GM12874 (cell line): ENCODE data around the gene PEX11G.

ENCODE experiments used
- TF ChIP-seq, protein P1 (sequence below): IDR thresholded peaks from 2 replicates; pipeline ENCODE4 v1.5.1; 2011; ENCODE audit warnings: low read depth, mild to moderate bottlenecking, control low read depth, low read length, moderate library complexity; ENCODE audit not compliant: insufficient read depth

PEX11G gene

DNA sequence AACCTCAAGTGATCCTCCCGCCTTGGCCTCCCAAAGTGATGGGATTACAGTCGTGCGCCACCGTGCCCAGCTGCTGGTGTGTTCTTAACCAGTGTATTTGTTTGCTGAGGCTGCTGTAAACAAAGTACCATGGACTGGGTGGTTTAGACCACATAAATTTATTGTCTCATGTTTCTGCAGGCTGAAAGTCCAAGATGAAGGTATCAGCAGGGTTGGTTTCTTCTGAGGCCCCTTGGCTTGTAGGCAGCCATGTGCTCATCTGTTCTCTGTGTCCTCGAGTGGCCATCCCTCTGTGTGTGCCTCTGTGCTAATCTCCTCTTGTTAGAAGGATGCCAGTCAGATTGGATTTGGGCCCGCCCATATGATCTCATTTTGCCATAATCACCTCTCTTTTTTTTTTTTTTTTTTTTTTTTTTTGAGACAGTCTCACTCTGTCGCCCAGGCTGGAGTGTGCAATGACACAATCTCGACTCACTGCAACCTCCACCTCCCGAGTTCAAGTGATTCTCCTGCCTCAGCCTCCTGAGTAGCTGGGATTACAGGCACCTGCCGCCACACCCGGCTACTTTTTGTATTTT is 31.8 kb downstream of the PEX11G start:
- TF ChIP-seq, protein P1, sequence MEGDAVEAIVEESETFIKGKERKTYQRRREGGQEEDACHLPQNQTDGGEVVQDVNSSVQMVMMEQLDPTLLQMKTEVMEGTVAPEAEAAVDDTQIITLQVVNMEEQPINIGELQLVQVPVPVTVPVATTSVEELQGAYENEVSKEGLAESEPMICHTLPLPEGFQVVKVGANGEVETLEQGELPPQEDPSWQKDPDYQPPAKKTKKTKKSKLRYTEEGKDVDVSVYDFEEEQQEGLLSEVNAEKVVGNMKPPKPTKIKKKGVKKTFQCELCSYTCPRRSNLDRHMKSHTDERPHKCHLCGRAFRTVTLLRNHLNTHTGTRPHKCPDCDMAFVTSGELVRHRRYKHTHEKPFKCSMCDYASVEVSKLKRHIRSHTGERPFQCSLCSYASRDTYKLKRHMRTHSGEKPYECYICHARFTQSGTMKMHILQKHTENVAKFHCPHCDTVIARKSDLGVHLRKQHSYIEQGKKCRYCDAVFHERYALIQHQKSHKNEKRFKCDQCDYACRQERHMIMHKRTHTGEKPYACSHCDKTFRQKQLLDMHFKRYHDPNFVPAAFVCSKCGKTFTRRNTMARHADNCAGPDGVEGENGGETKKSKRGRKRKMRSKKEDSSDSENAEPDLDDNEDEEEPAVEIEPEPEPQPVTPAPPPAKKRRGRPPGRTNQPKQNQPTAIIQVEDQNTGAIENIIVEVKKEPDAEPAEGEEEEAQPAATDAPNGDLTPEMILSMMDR = no peak

DNA sequence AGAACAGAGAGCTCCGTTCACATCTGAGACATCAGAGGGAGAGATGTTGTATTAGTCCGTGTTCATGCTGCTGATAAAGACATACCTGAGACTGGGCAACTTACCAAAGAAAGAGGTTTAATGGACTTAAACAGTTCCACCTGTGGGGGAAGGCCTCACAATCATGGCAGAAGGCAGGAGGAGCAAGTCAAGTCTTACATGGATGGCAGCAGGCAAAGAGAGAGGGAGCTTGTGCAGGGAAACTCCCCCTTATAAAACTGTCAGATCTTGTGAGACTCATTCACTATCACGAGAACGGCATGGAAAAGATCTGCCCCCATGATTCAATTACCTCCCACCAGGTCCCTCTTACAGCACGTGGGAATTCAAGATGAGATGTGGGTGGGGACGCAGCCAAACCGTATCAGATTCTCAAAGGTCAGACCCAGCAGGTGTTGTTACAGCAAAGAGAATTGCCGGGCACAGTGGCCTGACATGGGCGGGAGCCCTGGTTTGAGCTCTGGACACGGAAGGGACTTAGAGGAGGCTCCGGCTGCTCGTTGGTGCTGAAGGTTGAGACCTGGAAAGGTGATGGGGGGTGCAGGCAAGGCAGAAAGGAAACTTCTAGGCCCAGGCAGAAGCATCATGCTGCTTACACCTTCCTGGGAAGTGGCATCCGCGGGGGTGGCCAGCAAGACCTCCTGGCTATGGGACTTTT is 33.1 kb downstream of the PEX11G start:
- TF ChIP-seq, protein P1 = no peak

GRCh38 chr19:7454998-7455397 is 33.8 kb downstream of the PEX11G start:
- TF ChIP-seq, protein P1 = no peak

DNA sequence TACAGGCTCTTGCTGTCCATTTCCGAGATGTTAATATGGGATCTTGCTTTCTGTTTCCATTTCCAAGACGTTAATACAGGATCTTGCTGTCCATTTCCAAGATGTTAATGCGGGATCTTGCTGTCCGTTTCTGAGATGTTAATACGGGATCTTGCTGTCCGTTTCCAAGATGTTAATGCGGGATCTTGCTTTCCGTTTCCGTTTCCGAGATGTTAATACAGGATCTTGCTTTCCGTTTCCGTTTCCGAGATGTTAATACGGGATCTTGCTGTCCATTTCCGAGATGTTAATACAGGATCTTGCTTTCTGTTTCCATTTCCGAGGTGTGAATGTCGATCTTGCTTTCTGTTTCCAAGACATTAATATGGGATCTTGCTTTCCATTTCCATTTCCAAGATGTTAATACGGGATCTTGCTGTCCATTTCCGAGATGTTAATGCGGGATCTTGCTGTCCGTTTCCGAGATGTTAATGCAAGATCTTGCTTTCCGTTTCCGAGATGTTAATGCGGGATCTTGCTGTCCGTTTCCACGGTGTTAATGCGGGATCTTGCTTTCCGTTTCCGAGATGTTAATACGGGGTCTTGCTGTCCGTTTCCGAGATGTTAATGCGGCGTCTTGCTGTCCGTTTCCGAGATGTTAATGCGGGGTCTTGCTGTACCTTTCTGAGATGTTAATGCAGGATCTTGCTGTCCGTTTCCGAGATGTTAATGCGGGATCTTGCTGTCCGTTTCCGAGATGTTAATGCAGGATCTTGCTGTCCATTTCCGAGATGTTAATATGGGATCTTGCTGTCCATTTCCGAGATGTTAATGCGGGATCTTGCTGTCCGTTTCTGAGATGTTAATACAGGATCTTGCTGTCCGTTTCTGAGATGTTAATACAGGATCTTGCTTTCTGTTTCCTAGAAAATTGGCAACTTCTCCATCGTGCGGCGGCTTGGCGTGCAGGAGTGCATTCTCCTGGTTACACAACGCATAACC is 38.3 kb downstream of the PEX11G start:
- TF ChIP-seq, protein P1 = no peak

DNA sequence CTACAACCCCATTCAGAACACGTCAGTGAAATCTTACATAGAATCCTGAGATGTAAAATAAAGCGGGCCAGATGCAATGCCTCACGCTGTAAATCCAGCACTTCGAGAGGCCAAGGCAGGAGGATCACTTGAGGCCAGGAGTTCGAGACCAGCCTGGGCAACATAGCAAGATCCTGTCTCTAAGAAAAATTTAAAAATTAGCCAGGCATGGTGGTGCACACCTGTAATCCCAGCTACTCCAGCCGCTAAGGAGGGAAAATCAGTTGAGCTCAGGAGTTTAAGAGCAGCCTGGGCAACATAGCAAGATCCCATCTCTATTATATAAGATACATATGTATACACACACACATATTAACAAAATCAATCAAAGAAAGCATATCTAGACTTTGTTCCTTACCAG is 41.2 kb downstream of the PEX11G start:
- TF ChIP-seq, protein P1 = no peak

GRCh38 chr19:7445104-7445503 is 43.7 kb downstream of the PEX11G start:
- TF ChIP-seq, protein P1 = no peak

- TF ChIP-seq, protein P1 = no peak
Measured at GRCh38 chr19:7444042-7444441, 44.8 kb downstream of the PEX11G start.
